B cell (primary cell): ENCODE data around the gene SP100.

Source experiments
- EZH2 ChIP-seq: IDR thresholded peaks from 2 replicates; pipeline ENCODE4 v1.6.1; 2012; ENCODE audit warnings: borderline replicate concordance, low read depth, mild to moderate bottlenecking, moderate library complexity, low read length; ENCODE audit not compliant: insufficient read depth, poor library complexity, severe bottlenecking
- TF ChIP-seq, protein P1 (sequence below): fragments of 200-600 bp; IDR thresholded peaks from one replicate; pipeline ENCODE4 v1.8.0; 2022; ENCODE audit warnings: antibody characterized with exemption, mild to moderate bottlenecking

DNA sequence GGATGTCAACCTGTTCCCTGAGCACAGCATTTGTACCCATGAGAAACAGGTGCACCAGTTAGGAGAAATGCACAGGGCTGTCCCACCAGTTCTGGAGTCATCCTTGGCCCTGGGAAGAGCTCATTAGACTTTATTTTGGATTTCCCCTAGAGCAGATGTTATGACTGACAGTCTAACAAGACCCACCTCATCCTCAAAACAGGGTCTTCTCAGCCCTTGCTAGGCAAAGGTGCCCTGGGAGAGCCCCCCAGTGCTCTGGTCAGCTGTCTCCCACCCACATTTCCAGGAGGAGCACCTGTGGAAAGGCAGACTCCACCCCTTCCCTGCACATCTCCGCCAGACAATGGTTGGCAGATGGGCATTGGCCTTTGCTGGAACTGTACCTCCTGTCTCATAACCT, 5.7 kb upstream of the SP100 start:
- TF ChIP-seq, protein P1, sequence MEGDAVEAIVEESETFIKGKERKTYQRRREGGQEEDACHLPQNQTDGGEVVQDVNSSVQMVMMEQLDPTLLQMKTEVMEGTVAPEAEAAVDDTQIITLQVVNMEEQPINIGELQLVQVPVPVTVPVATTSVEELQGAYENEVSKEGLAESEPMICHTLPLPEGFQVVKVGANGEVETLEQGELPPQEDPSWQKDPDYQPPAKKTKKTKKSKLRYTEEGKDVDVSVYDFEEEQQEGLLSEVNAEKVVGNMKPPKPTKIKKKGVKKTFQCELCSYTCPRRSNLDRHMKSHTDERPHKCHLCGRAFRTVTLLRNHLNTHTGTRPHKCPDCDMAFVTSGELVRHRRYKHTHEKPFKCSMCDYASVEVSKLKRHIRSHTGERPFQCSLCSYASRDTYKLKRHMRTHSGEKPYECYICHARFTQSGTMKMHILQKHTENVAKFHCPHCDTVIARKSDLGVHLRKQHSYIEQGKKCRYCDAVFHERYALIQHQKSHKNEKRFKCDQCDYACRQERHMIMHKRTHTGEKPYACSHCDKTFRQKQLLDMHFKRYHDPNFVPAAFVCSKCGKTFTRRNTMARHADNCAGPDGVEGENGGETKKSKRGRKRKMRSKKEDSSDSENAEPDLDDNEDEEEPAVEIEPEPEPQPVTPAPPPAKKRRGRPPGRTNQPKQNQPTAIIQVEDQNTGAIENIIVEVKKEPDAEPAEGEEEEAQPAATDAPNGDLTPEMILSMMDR = no peak
- TF ChIP-seq EZH2 = no peak
